Esophagus squamous epithelium (tissue), 4 donors: ENCODE data around the gene KCNJ6.

Experiments used
- CTCF ChIP-seq, 6 experiments: fragments of 450-650 bp in 4 of 6; fragments of 200-600 bp in 2 of 6; sonication (generic) in 2 of 6; IDR thresholded peaks; one replicate each; pipeline ENCODE4 v1.5.1; 2016 to 2019; ENCODE audit warnings: antibody characterized with exemption in 6 of 6, mild to moderate bottlenecking in 4 of 6, moderate library complexity in 4 of 6
- POLR2A ChIP-seq, 4 donors: fragments of 450-650 bp; IDR thresholded peaks; one replicate each; pipeline ENCODE4 v1.6.1; 2017; ENCODE audit warnings: antibody characterized with exemption in 4 of 4, mild to moderate bottlenecking in 4 of 4, moderate library complexity in 3 of 4

- no peak for TF ChIP-seq POLR2A (IDR thresholded peaks at IDR 0.05)
- TF ChIP-seq CTCF (IDR thresholded peaks at IDR 0.05) = no peak
These were observed 39.7 kb downstream of the KCNJ6 start for GRCh38 chr21:37876561-37876960.
